ENCODE measurements around the gene SMNDC1. TPM values are rescaled to one million over a fixed set of nuclear protein-coding genes. Genes with fewer than 3 reads are reported as not detected.
A peak's percentile ranks its signal among the peaks of the same experiment; 100 is the strongest.

The SMNDC1 gene
- polyA plus RNA-seq, 2 of the 4 experiments (the other 2 are of a cell fraction) = 27.5 to 40.2 TPM

- ChIA-PET CTCF (interaction anchor here (0.6 to 7.4 kb wide), 40 partner anchors 11 to 596 kb away, joined by 3 to 65 read pairs (median 4); no protein-coding TSS in a partner anchor), POLR2A (no interaction called here)
- peak overlapping the region; percentile 74 for H3K4me2 ChIP-seq
- TF ChIP-seq NFE2L2 (conservative IDR thresholded peaks at IDR 0.05; ENCODE audit: low read length) (no peak), HOXA7 (CRISPR knock-in tag; IDR thresholded peaks at IDR 0.05) (no peak), ESRRA (IDR thresholded peaks at IDR 0.05; ENCODE audit: borderline replicate concordance, low read length) (no peak), SREBF2 (IDR thresholded peaks at IDR 0.05) (no peak), EHMT2 (IDR thresholded peaks at IDR 0.05; ENCODE audit: low read depth) (no peak), MAZ (IDR thresholded peaks at IDR 0.05; ENCODE audit: borderline replicate concordance, low read depth, low read length) (no peak), HES2 (IDR thresholded peaks at IDR 0.05) (no peak), ZSCAN20 (CRISPR knock-in tag; IDR thresholded peaks at IDR 0.05) (no peak), EP300 (IDR thresholded peaks at IDR 0.05) (no peak)
- TF ChIP-seq, protein P1, sequence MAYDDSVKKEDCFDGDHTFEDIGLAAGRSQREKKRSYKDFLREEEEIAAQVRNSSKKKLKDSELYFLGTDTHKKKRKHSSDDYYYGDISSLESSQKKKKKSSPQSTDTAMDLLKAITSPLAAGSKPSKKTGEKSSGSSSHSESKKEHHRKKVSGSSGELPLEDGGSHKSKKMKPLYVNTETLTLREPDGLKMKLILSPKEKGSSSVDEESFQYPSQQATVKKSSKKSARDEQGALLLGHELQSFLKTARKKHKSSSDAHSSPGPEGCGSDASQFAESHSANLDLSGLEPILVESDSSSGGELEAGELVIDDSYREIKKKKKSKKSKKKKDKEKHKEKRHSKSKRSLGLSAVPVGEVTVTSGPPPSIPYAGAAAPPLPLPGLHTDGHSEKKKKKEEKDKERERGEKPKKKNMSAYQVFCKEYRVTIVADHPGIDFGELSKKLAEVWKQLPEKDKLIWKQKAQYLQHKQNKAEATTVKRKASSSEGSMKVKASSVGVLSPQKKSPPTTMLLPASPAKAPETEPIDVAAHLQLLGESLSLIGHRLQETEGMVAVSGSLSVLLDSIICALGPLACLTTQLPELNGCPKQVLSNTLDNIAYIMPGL (CRISPR knock-in tag; IDR thresholded peaks at IDR 0.05; ENCODE audit: borderline replicate concordance) = no peak
- no peak for DNase-seq (ENCODE audit: low read depth in 1 of 2, low spot score in 1 of 2)
- H3K27ac ChIP-seq = peak overlapping the region; percentile 97 to 98
- no peak overlapping the region; the same call in 2 of the 3 replicates for H3K4me3 ChIP-seq
- H3K9me3 ChIP-seq = no peaks in the 10 kb centered on the region
- ATAC-seq = no peak
- WGBS (ENCODE audit: missing lambda C conversion rate) = 2% methylated on average over 2 of the region's 2 CpGs
- FAIRE-seq = no peak
- peaks cover 54% of the 10 kb centered on the region for H3K4me1 ChIP-seq
These were observed 1.7 kb upstream of the SMNDC1 start for GRCh38 chr10:110306452-110306768.

- no peak for FAIRE-seq
- ChIA-PET POLR2A (interaction anchor here (0.8 to 2.0 kb wide), 7 partner anchors 16 to 613 kb away, joined by 3 to 11 read pairs (median 6); partner anchors contain the start of genes BBIP1 and SHOC2), CTCF (interaction anchor here (0.6 to 7.4 kb wide), 45 partner anchors 20 to 440 kb away, joined by 3 to 65 read pairs (median 4); partner anchors contain the start of gene DUSP5)
- H3K4me3 ChIP-seq = peak overlapping the region; percentile 93
- H3K4me1 ChIP-seq = peaks cover 55% of the 10 kb centered on the region
- peak overlapping the region; percentile 97 to 98 for H3K27ac ChIP-seq
- TF ChIP-seq MAFK (IDR thresholded peaks at IDR 0.05; ENCODE audit: partially characterized antibody) (no peak), RAD21 (conservative IDR thresholded peaks at IDR 0.05 in 1 of 2, IDR thresholded peaks at IDR 0.05 in 1 of 2) (peak; percentile 90 to 93), HOXA7 (CRISPR knock-in tag; IDR thresholded peaks at IDR 0.05) (peak; percentile 42; the same call in 1 of the 2 replicates), SMC3 (IDR thresholded peaks at IDR 0.05) (peak; percentile 83), FOSL2 (IDR thresholded peaks at IDR 0.05) (no peak), FOSL2 (CRISPR knock-in tag; IDR thresholded peaks at IDR 0.05) (peak; percentile 86), MYC (IDR thresholded peaks at IDR 0.05; ENCODE audit: borderline replicate concordance, low read length) (0 out of 2 replicates have a peak, but pooled peaks have one; percentile 31), EHMT2 (IDR thresholded peaks at IDR 0.05; ENCODE audit: low read depth) (no peak)
- TF ChIP-seq, protein P2, sequence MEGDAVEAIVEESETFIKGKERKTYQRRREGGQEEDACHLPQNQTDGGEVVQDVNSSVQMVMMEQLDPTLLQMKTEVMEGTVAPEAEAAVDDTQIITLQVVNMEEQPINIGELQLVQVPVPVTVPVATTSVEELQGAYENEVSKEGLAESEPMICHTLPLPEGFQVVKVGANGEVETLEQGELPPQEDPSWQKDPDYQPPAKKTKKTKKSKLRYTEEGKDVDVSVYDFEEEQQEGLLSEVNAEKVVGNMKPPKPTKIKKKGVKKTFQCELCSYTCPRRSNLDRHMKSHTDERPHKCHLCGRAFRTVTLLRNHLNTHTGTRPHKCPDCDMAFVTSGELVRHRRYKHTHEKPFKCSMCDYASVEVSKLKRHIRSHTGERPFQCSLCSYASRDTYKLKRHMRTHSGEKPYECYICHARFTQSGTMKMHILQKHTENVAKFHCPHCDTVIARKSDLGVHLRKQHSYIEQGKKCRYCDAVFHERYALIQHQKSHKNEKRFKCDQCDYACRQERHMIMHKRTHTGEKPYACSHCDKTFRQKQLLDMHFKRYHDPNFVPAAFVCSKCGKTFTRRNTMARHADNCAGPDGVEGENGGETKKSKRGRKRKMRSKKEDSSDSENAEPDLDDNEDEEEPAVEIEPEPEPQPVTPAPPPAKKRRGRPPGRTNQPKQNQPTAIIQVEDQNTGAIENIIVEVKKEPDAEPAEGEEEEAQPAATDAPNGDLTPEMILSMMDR (IDR thresholded peaks at IDR 0.05) = peak; percentile 89
- TF ChIP-seq, protein P3, sequence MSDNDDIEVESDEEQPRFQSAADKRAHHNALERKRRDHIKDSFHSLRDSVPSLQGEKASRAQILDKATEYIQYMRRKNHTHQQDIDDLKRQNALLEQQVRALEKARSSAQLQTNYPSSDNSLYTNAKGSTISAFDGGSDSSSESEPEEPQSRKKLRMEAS (IDR thresholded peaks at IDR 0.05) = peak; percentile 55; the same call in 1 of the 2 replicates
- 66% methylated on average over 17 of the region's 17 CpGs for WGBS (ENCODE audit: missing lambda C conversion rate)
- peak; percentile 72 to 90 for DNase-seq (ENCODE audit: low read depth in 1 of 2, low spot score in 1 of 2)
- H3K9me3 ChIP-seq = no peaks in the 10 kb centered on the region
- peak; percentile 65 to 69 for ATAC-seq
- H3K4me2 ChIP-seq = peak overlapping the region; percentile 74
These were observed 1.2 kb upstream of the SMNDC1 start for GRCh38 chr10:110305767-110306451.
